Neuronal stem cell (in vitro differentiated cells): ENCODE results near the gene ATXN7.
A peak's percentile ranks its signal among the peaks of the same experiment; 100 is the strongest.

Experiments
- DNase-seq: peaks from one replicate; pipeline ENCODE4 v3.0.0-alpha.2; 2013; ENCODE audit warnings: low spot score
- H2AFZ ChIP-seq: one replicate; pipeline ENCODE4 v1.6.1; 2013; ENCODE audit warnings: mild to moderate bottlenecking, low read length, inconsistent platforms
- H2AK5ac ChIP-seq: 2 replicates; pipeline ENCODE4 v1.6.1; 2013; ENCODE audit warnings: low read depth, mild to moderate bottlenecking, inconsistent platforms, low read length, moderate library complexity, mixed read lengths
- H2BK120ac ChIP-seq: 2 replicates; pipeline ENCODE4 v1.6.1; 2013; ENCODE audit warnings: low read depth, mild to moderate bottlenecking, inconsistent platforms, low read length, moderate library complexity, mixed read lengths
- H2BK12ac ChIP-seq: one replicate; pipeline ENCODE4 v1.6.1; 2013; ENCODE audit warnings: low read length, inconsistent platforms
- H2BK15ac ChIP-seq: 2 replicates; pipeline ENCODE4 v1.6.1; 2013; ENCODE audit warnings: mild to moderate bottlenecking, low read length, inconsistent platforms, mixed read lengths
- H2BK5ac ChIP-seq: one replicate; pipeline ENCODE4 v1.6.1; 2013; ENCODE audit warnings: inconsistent platforms, mild to moderate bottlenecking, low read length, moderate library complexity
- H3K14ac ChIP-seq: one replicate; pipeline ENCODE4 v1.6.1; 2013; ENCODE audit warnings: low read length, inconsistent platforms
- H3K18ac ChIP-seq: 2 replicates; pipeline ENCODE4 v1.6.1; 2013; ENCODE audit warnings: low read length, inconsistent platforms
- H3K23ac ChIP-seq: 2 replicates; pipeline ENCODE4 v1.6.1; 2013; ENCODE audit warnings: low read depth, mild to moderate bottlenecking, mixed read lengths, low read length, inconsistent platforms; ENCODE audit not compliant: poor library complexity
- H3K27ac ChIP-seq: replicated peaks from 3 replicates; pipeline ENCODE4 v1.5.1; 2013; ENCODE audit warnings: low read length, inconsistent platforms
- H3K27me3 ChIP-seq, 3 experiments: 2 replicates each; pipeline ENCODE4 v1.6.1; 2013; ENCODE audit warnings: low read length in 3 of 3, mild to moderate bottlenecking in 2 of 3, inconsistent platforms in 1 of 3, low read depth in 1 of 3, mixed read lengths in 1 of 3, moderate library complexity in 1 of 3; ENCODE audit not compliant: control insufficient read depth in 3 of 3, insufficient read depth in 3 of 3
- H3K36me3 ChIP-seq, 2 donors: replicated peaks in 1 of 2; 2 replicates each; pipeline ENCODE4 v1.6.1; 2013; ENCODE audit warnings: low read length in 2 of 2; ENCODE audit not compliant: control insufficient read depth in 2 of 2, insufficient read depth in 2 of 2
- H3K4ac ChIP-seq: 2 replicates; pipeline ENCODE4 v1.6.1; 2013; ENCODE audit warnings: inconsistent platforms, mild to moderate bottlenecking, low read length, moderate library complexity
- H3K4me1 ChIP-seq, 2 donors: 1 replicate in 1 of 2; 2 replicates in 1 of 2; pipeline ENCODE4 v1.6.1; 2013; ENCODE audit warnings: low read length in 2 of 2, low read depth in 1 of 2; ENCODE audit not compliant: control insufficient read depth in 2 of 2, insufficient read depth in 1 of 2
- H3K4me2 ChIP-seq: one replicate; pipeline ENCODE4 v1.6.1; 2013; ENCODE audit warnings: mild to moderate bottlenecking, low read length, inconsistent platforms; ENCODE audit not compliant: insufficient read depth, poor library complexity, severe bottlenecking
- H3K4me3 ChIP-seq, 2 donors: 2 replicates each; pipeline ENCODE4 v1.5.1; 2013; ENCODE audit warnings: low read length in 2 of 2, mild to moderate bottlenecking in 2 of 2, inconsistent platforms in 1 of 2, moderate library complexity in 1 of 2
- H3K79me1 ChIP-seq: one replicate; pipeline ENCODE4 v1.6.1; 2013; ENCODE audit warnings: low read depth, mild to moderate bottlenecking, inconsistent platforms, low read length, moderate library complexity
- H3K9ac ChIP-seq: one replicate; pipeline ENCODE4 v1.6.1; 2013; ENCODE audit warnings: mild to moderate bottlenecking, low read depth, low read length, inconsistent platforms; ENCODE audit not compliant: poor library complexity
- H3K9me3 ChIP-seq, 2 donors: replicated peaks in 1 of 2; 2 replicates each; pipeline versions ENCODE3 to v1.6.1; 2013; ENCODE audit warnings: low read length in 2 of 2, mild to moderate bottlenecking in 2 of 2, inconsistent platforms in 1 of 2, low read depth in 1 of 2, mixed read lengths in 1 of 2, moderate library complexity in 1 of 2; ENCODE audit not compliant: control insufficient read depth in 2 of 2, insufficient read depth in 1 of 2
- H4K8ac ChIP-seq: one replicate; pipeline ENCODE4 v1.6.1; 2013; ENCODE audit warnings: low read depth, mild to moderate bottlenecking, inconsistent platforms, low read length, moderate library complexity
- H4K91ac ChIP-seq: one replicate; pipeline ENCODE4 v1.6.1; 2013; ENCODE audit warnings: low read length, low read depth, mild to moderate bottlenecking, inconsistent platforms; ENCODE audit not compliant: poor library complexity
- WGBS, 2 donors: extraction: QIAGEN DNeasy Blood & Tissue Kit; methylation state at CpG; one replicate each; pipeline ENCODE4 v1.1.7; 2013; ENCODE audit warnings: missing lambda C conversion rate in 2 of 2, mixed read lengths in 1 of 2; ENCODE audit not compliant: insufficient read length in 2 of 2, insufficient replicate concordance in 1 of 2; ENCODE audit errors: extremely low coverage in 2 of 2; 5-methylcytosine and 5-hydroxymethylcytosine counted together

The ATXN7 gene

DNA sequence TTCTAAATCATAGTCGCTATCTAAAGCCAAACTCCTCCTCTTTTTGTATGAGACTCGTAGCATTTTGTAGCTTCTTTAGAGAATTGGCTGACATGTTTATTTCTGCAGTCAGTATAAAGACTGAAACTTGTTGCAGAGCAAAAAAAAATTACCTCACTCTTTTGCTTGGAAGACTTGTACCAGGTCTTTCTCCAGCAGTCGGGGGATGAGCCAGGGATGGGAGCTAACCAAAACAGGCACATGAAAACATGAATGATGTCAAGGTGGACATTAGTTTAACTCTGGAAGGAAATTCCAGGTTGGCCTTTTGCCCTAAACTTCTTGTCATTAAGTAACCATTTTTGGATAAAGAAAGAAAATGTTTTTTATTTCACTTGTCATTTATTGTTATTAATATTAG lies 95.5 kb downstream of the ATXN7 start:
- H2BK12ac ChIP-seq = no peak overlapping the region
- no peak overlapping the region for H2BK15ac ChIP-seq
- H3K4ac ChIP-seq = no peak overlapping the region
- H3K36me3 ChIP-seq = peaks cover 0 to 16% of the 10 kb centered on the region in 2 donors
- H3K18ac ChIP-seq = no peak overlapping the region
- no CpG with 5 or more reads among the region's 3 CpGs for WGBS, 2 donors
- no peak overlapping the region for H3K27ac ChIP-seq
- no peak overlapping the region for H4K8ac ChIP-seq
- H2BK5ac ChIP-seq = no peak overlapping the region
- peaks cover 3 to 18% of the 10 kb centered on the region in 2 donors for H3K4me1 ChIP-seq
- no peak for DNase-seq
- no peak overlapping the region for H3K4me2 ChIP-seq
- no peak overlapping the region for H3K4me3 ChIP-seq
- H2AK5ac ChIP-seq = no peak overlapping the region
- H2AFZ ChIP-seq = no peak overlapping the region
- peaks cover under 1% of the 10 kb centered on the region for H3K79me1 ChIP-seq
- H3K23ac ChIP-seq = no peak overlapping the region
- H2BK120ac ChIP-seq = no peak overlapping the region
- no peaks in the 10 kb centered on the region for H3K27me3 ChIP-seq
- H3K14ac ChIP-seq = no peak overlapping the region
- no peak overlapping the region for H4K91ac ChIP-seq
- H3K9me3 ChIP-seq = no peaks in the 10 kb centered on the region
- no peak overlapping the region for H3K9ac ChIP-seq

DNA sequence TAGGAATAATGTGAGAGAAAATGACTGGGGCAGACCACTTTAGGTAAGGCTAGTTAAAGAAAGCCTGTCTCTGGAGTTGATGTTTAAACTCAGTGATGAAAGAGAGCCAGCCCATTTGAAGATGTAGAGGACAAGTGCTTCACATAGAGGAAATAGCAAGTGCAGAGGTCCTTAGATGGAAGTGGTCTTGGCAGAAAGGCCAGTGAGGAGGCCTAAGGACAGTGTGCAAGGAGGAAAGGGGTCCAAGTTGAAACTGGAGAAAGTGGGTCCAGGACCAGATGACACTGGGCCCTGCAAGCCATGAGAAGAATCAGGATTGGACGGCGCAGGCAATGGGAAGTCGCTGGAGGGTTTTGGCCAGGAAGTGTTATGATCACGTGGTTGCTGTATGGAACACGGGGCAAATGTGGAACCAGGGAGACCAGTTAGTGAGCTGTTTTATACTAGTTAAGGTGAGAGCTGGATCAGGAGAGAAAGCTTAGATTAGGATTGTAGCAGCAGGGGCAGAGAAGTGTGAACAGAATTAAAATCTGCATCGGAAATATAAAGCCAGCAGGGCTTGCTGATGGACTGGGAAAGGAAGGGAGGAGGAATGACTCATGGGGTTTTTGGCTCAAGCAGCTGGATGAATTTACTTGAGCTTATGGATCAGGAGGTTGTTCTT lies 96.5 kb downstream of the ATXN7 start:
- peak overlapping the region; percentile 53 for H3K27ac ChIP-seq
- no peak for DNase-seq
- peaks cover 0 to 8% of the 10 kb centered on the region in 2 donors for H3K36me3 ChIP-seq
- H2BK5ac ChIP-seq = no peak overlapping the region
- peak overlapping the region; percentile 55 for H3K18ac ChIP-seq
- H3K4me1 ChIP-seq = peaks cover 3 to 23% of the 10 kb centered on the region in 2 donors
- no peak overlapping the region for H3K14ac ChIP-seq
- peak overlapping the region; percentile 68 for H2AK5ac ChIP-seq
- H3K9ac ChIP-seq = no peak overlapping the region
- H2BK15ac ChIP-seq = no peak overlapping the region
- no peak overlapping the region for H3K4me2 ChIP-seq
- H4K91ac ChIP-seq = no peak overlapping the region
- no CpG with 5 or more reads among the region's 6 CpGs for WGBS, 2 donors
- H4K8ac ChIP-seq = no peak overlapping the region
- no peak overlapping the region for H3K4ac ChIP-seq
- no peaks in the 10 kb centered on the region for H3K79me1 ChIP-seq
- H2AFZ ChIP-seq = no peak overlapping the region
- no peak overlapping the region for H3K23ac ChIP-seq
- H2BK12ac ChIP-seq = no peak overlapping the region
- no peak overlapping the region for H2BK120ac ChIP-seq
- no peaks in the 10 kb centered on the region for H3K9me3 ChIP-seq
- H3K27me3 ChIP-seq = no peaks in the 10 kb centered on the region
- no peak overlapping the region for H3K4me3 ChIP-seq

DNA sequence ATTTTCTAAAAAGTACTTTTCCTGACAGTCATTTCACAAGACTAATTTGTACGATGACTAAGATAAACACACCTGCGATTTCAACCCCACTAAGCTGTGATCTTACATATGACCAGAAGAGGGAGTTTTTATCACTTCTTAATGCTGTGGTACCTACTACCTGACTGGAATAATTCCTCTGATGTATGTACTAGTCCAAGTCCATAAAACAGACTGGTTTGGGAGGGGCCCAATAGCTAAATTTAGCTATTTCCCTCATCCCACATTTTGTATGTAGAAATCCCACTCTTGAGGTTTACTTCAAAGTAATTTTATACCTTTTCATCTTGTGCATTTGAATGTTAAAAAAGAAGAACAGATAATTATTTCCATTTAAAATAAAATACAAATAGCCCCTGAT lies 98.2 kb downstream of the ATXN7 start:
- Histone ChIP-seq H3K79me1 (no peaks in the 10 kb centered on the region), H3K36me3 (no peaks in the 10 kb centered on the region), H3K23ac (no peak overlapping the region), H3K9ac (no peak overlapping the region), H2BK120ac (no peak overlapping the region), H2BK5ac (no peak overlapping the region), H4K91ac (no peak overlapping the region), H3K9me3 (no peaks in the 10 kb centered on the region), H3K14ac (no peak overlapping the region), H3K18ac (no peak overlapping the region), H3K4me1 (peaks cover 3 to 26% of the 10 kb centered on the region in 2 donors), H2AK5ac (no peak overlapping the region), H2AFZ (no peak overlapping the region), H3K4me3 (no peak overlapping the region), H3K27ac (no peak overlapping the region), H3K4me2 (no peak overlapping the region), H4K8ac (no peak overlapping the region), H3K27me3 (no peaks in the 10 kb centered on the region), H2BK12ac (no peak overlapping the region), H3K4ac (no peak overlapping the region), H2BK15ac (no peak overlapping the region)
- DNase-seq = no peak
- WGBS, 2 donors = no CpG with 5 or more reads among the region's 2 CpGs

DNA sequence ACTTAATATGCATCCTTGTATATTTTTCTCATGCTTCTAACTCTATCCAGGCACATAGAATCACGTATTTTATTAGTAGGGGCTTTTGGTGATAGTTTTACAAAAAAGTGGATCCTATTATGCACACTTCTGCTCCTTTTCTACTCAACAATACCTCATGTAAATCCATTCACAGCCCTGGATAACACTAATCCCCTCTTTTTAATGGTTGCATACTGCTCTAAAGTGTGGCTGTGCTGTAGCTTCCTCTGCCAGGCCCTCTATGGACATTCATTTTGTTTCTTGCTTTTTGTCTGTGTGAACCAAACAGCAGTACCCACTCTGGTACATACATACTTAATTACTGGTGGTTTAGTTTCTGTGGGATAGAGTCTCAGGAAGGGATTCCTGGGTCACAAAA lies 99.8 kb downstream of the ATXN7 start:
- peaks cover 13 to 33% of the 10 kb centered on the region in 2 donors for H3K4me1 ChIP-seq

More for the DNA sequence above, 99.8 kb downstream of the ATXN7 start:
- Histone ChIP-seq H3K36me3 (no peaks in the 10 kb centered on the region), H3K4me2 (no peak overlapping the region), H2AFZ (no peak overlapping the region), H2BK120ac (no peak overlapping the region), H4K91ac (no peak overlapping the region), H3K9ac (no peak overlapping the region), H3K4me3 (no peak overlapping the region), H3K27me3 (no peaks in the 10 kb centered on the region), H2BK15ac (no peak overlapping the region), H2BK12ac (no peak overlapping the region), H3K23ac (no peak overlapping the region), H2BK5ac (no peak overlapping the region), H3K79me1 (no peaks in the 10 kb centered on the region), H3K4ac (no peak overlapping the region), H3K9me3 (no peaks in the 10 kb centered on the region), H3K27ac (peak overlapping the region; percentile 80), H2AK5ac (no peak overlapping the region), H3K18ac (no peak overlapping the region), H3K14ac (no peak overlapping the region), H4K8ac (no peak overlapping the region)
- no CpG with 5 or more reads among the region's 1 CpG for WGBS, 2 donors
- DNase-seq = no peak
